Lower lobe of right lung (tissue), 2 donors: ENCODE data around the gene RARG. TPM values are rescaled to one million over a fixed set of nuclear protein-coding genes. Genes with fewer than 3 reads are reported as not detected.

ENCODE experiments used
- ATAC-seq, 2 donors: fragments of 200-7000 bp; cut with Tn5 transposase; one replicate each; pipeline ENCODE4 v1.9.1; 2020 to 2022; ENCODE audit warnings: mild to moderate bottlenecking in 2 of 2, moderate library complexity in 2 of 2
- DNase-seq: peaks from one replicate; pipeline ENCODE4 v3.0.0-alpha.2; 2020
- H3K27ac ChIP-seq: fragments of 200-600 bp; one replicate; pipeline ENCODE4 v1.8.0; 2022
- H3K27me3 ChIP-seq: fragments of 200-600 bp; one replicate; pipeline ENCODE4 v1.8.0; 2022; ENCODE audit warnings: low read depth
- H3K36me3 ChIP-seq: fragments of 200-600 bp; one replicate; pipeline ENCODE4 v1.8.0; 2022; ENCODE audit warnings: mild to moderate bottlenecking
- H3K4me1 ChIP-seq: fragments of 200-600 bp; one replicate; pipeline ENCODE4 v1.8.0; 2022
- H3K4me3 ChIP-seq: fragments of 200-600 bp; one replicate; pipeline ENCODE4 v1.8.0; 2022; ENCODE audit warnings: mild to moderate bottlenecking
- H3K9me3 ChIP-seq: fragments of 200-600 bp; one replicate; pipeline ENCODE4 v1.8.0; 2022
- CTCF ChIP-seq: fragments of 200-600 bp; IDR thresholded peaks from one replicate; pipeline ENCODE4 v1.8.0; 2022; ENCODE audit warnings: antibody characterized with exemption, mild to moderate bottlenecking
- intact Hi-C: fragments of 100-400 bp; cut with DNase I; formaldehyde crosslinking; loops from one replicate; pipeline ENCODE4 v1.11.0; 2022
- total RNA-seq: library from RNA; stranded (reverse); fragmentation: NEBNext Ultra II Directional; extraction: Animal tissue kit (Norgen Biotek cat#: 25700); gene quantifications from one replicate; pipeline ENCODE4 v1.2.1, GENCODE V29; 2021
- donor health status: DM: no; HTN: yes; CAD: no; lungs with severe emphysema.

The RARG gene
- total RNA-seq, 1 donor from 2014 or later, result 30.1 TPM

GRCh38 chr12:53220694-53221202 lies 11.3 kb downstream of the RARG start:
- Histone ChIP-seq H3K4me1 (peaks cover 78% of the 10 kb centered on the region), H3K9me3 (no peaks in the 10 kb centered on the region), H3K4me3 (peak overlapping the region; percentile 77), H3K36me3 (no peaks in the 10 kb centered on the region), H3K27ac (peak overlapping the region; percentile 95), H3K27me3 (no peaks in the 10 kb centered on the region)
- TF ChIP-seq CTCF, result no peak
- peak; percentile 92 for ATAC-seq
- DNase-seq, result peak; percentile 97
- intact Hi-C loops, result no loop called here

- DNase-seq, result peak; percentile 88
- intact Hi-C loops, result no loop called here
- Histone ChIP-seq H3K4me3 (peak overlapping the region; percentile 77), H3K36me3 (peaks cover 5% of the 10 kb centered on the region), H3K9me3 (no peaks in the 10 kb centered on the region), H3K4me1 (peaks cover 78% of the 10 kb centered on the region), H3K27me3 (no peaks in the 10 kb centered on the region), H3K27ac (peak overlapping the region; percentile 95)
- TF ChIP-seq CTCF, result no peak
- peak; percentile 15 to 34 for ATAC-seq
These were observed 11.9 kb downstream of the RARG start for GRCh38 chr12:53219956-53220693.

GRCh38 chr12:53219292-53219955 lies 12.6 kb downstream of the RARG start:
- no peak for TF ChIP-seq CTCF
- Histone ChIP-seq H3K36me3 (peaks cover 12% of the 10 kb centered on the region), H3K27me3 (no peaks in the 10 kb centered on the region), H3K27ac (peak overlapping the region; percentile 95), H3K4me3 (peak overlapping the region; percentile 77), H3K4me1 (peaks cover 78% of the 10 kb centered on the region), H3K9me3 (no peaks in the 10 kb centered on the region)
- ATAC-seq (no peak), DNase-seq (peak; percentile 60)
- intact Hi-C loops, result no loop called here

GRCh38 chr12:53218551-53219291 lies 13.3 kb downstream of the RARG start:
- Histone ChIP-seq H3K4me3 (peak overlapping the region; percentile 77), H3K27me3 (no peaks in the 10 kb centered on the region), H3K9me3 (no peaks in the 10 kb centered on the region), H3K36me3 (peaks cover 19% of the 10 kb centered on the region), H3K27ac (peak overlapping the region; percentile 95), H3K4me1 (peaks cover 78% of the 10 kb centered on the region)
- no peak for TF ChIP-seq CTCF
- DNase-seq (peak; percentile 38), ATAC-seq (no peak)
- intact Hi-C loops, result no loop called here

GRCh38 chr12:53217931-53218307 lies 14.1 kb downstream of the RARG start:
- intact Hi-C loops, result no loop called here
- peak overlapping the region; percentile 77 for H3K4me3 ChIP-seq
- H3K4me1 ChIP-seq, result peaks cover 78% of the 10 kb centered on the region
- no peak for ATAC-seq
- H3K36me3 ChIP-seq, result peaks cover 27% of the 10 kb centered on the region
- peak overlapping the region; percentile 95 for H3K27ac ChIP-seq
- no peaks in the 10 kb centered on the region for H3K9me3 ChIP-seq
- H3K27me3 ChIP-seq, result no peaks in the 10 kb centered on the region
- no peak for TF ChIP-seq CTCF
- DNase-seq, result peak; percentile 42
